Mesenchymal stem cell (in vitro differentiated cells and primary cell): ENCODE data around the gene UNK.
A peak's percentile ranks its signal among the peaks of the same experiment; 100 is the strongest.

ENCODE experiments used
- DNase-seq: peaks from one replicate; pipeline ENCODE4 v3.0.0-alpha.2; 2013
- H2AFZ ChIP-seq: one replicate; pipeline ENCODE4 v1.6.1; 2013; ENCODE audit warnings: low read depth, mild to moderate bottlenecking, control low read depth, inconsistent platforms, low read length, moderate library complexity
- H2AK5ac ChIP-seq: 2 replicates; pipeline ENCODE4 v1.6.1; 2013; ENCODE audit warnings: low read length, moderate library complexity, mild to moderate bottlenecking, inconsistent platforms; ENCODE audit not compliant: severe bottlenecking
- H2BK120ac ChIP-seq: one replicate; pipeline ENCODE4 v1.6.1; 2013; ENCODE audit warnings: low read depth, mild to moderate bottlenecking, inconsistent platforms, low read length, moderate library complexity
- H2BK12ac ChIP-seq, 2 experiments: one replicate each; pipeline ENCODE4 v1.6.1; 2013; ENCODE audit warnings: inconsistent platforms in 2 of 2, low read length in 2 of 2, mild to moderate bottlenecking in 2 of 2, moderate library complexity in 2 of 2, control low read depth in 1 of 2
- H2BK15ac ChIP-seq: one replicate; pipeline ENCODE4 v1.6.1; 2013; ENCODE audit warnings: mild to moderate bottlenecking, low read depth, inconsistent platforms; ENCODE audit not compliant: poor library complexity, severe bottlenecking
- H2BK5ac ChIP-seq: 2 replicates; pipeline ENCODE4 v1.6.1; 2013; ENCODE audit warnings: low read depth, mild to moderate bottlenecking, low read length, control low read depth, inconsistent platforms; ENCODE audit not compliant: poor library complexity, severe bottlenecking
- H3K14ac ChIP-seq, 2 experiments: one replicate each; pipeline ENCODE4 v1.6.1; 2013; ENCODE audit warnings: inconsistent platforms in 2 of 2, low read length in 2 of 2, control low read depth in 1 of 2, mild to moderate bottlenecking in 1 of 2, moderate library complexity in 1 of 2
- H3K18ac ChIP-seq, 2 experiments: one replicate each; pipeline ENCODE4 v1.6.1; 2013; ENCODE audit warnings: inconsistent platforms in 2 of 2, low read length in 2 of 2, control low read depth in 1 of 2, low read depth in 1 of 2, mild to moderate bottlenecking in 1 of 2
- H3K23ac ChIP-seq, 2 experiments: one replicate each; pipeline ENCODE4 v1.6.1; 2013; ENCODE audit warnings: inconsistent platforms in 2 of 2, low read length in 2 of 2, mild to moderate bottlenecking in 2 of 2, moderate library complexity in 2 of 2, control low read depth in 1 of 2
- H3K27ac ChIP-seq: 2 replicates; pipeline ENCODE4 v1.5.1; 2013; ENCODE audit warnings: mild to moderate bottlenecking, moderate library complexity, low read length, control low read depth, inconsistent platforms; ENCODE audit not compliant: poor library complexity, severe bottlenecking
- H3K27me3 ChIP-seq, 2 experiments: 2 replicates each; pipeline versions ENCODE4 v1.6.1 to v1.7.0; 2013; ENCODE audit warnings: low read length in 2 of 2, mild to moderate bottlenecking in 2 of 2, moderate library complexity in 2 of 2, control low read depth in 1 of 2, inconsistent platforms in 1 of 2; ENCODE audit not compliant: control insufficient read depth in 1 of 2, insufficient read depth in 1 of 2
- H3K36me3 ChIP-seq, 2 experiments: 2 replicates each; pipeline versions ENCODE4 v1.6.1 to v1.7.0; 2013; ENCODE audit warnings: low read length in 2 of 2, control low read depth in 1 of 2, inconsistent platforms in 1 of 2, low read depth in 1 of 2, mild to moderate bottlenecking in 1 of 2; ENCODE audit not compliant: insufficient read depth in 2 of 2, control insufficient read depth in 1 of 2
- H3K4ac ChIP-seq, 2 experiments: one replicate each; pipeline ENCODE4 v1.6.1; 2013; ENCODE audit warnings: inconsistent platforms in 2 of 2, low read length in 2 of 2, mild to moderate bottlenecking in 2 of 2, moderate library complexity in 2 of 2, control low read depth in 1 of 2, low read depth in 1 of 2
- H3K4me1 ChIP-seq: 2 replicates; pipeline ENCODE4 v1.6.1; 2013; ENCODE audit warnings: low read depth, low read length, control low read depth; ENCODE audit not compliant: control insufficient read depth, insufficient read depth
- H3K4me2 ChIP-seq: 2 replicates; pipeline ENCODE4 v1.6.1; 2013; ENCODE audit warnings: low read length, mild to moderate bottlenecking, inconsistent platforms; ENCODE audit not compliant: poor library complexity, severe bottlenecking
- H3K4me3 ChIP-seq, 2 experiments: 2 replicates each; pipeline versions ENCODE4 v1.5.1 to v1.7.0; 2013; ENCODE audit warnings: low read length in 2 of 2, mild to moderate bottlenecking in 2 of 2, control low read depth in 1 of 2, low read depth in 1 of 2; ENCODE audit not compliant: insufficient read depth in 1 of 2
- H3K79me1 ChIP-seq: replicated peaks from 2 replicates; pipeline ENCODE4 v1.6.1; 2013; ENCODE audit warnings: mild to moderate bottlenecking, control low read depth, low read length, inconsistent platforms; ENCODE audit not compliant: poor library complexity, severe bottlenecking
- H3K9ac ChIP-seq: 2 replicates; pipeline ENCODE4 v1.7.0; 2013; ENCODE audit warnings: mild to moderate bottlenecking, low read length, moderate library complexity
- H3K9me3 ChIP-seq: 2 replicates; pipeline ENCODE4 v1.7.0; 2013; ENCODE audit warnings: mild to moderate bottlenecking, low read length; ENCODE audit not compliant: control insufficient read depth
- H4K8ac ChIP-seq: one replicate; pipeline ENCODE4 v1.6.1; 2013; ENCODE audit warnings: inconsistent platforms, mild to moderate bottlenecking, low read length, moderate library complexity
- H4K91ac ChIP-seq: one replicate; pipeline ENCODE4 v1.6.1; 2013; ENCODE audit warnings: mild to moderate bottlenecking, low read length, inconsistent platforms
- WGBS: methylation state at CpG from one replicate; pipeline ENCODE4 v1.1.7; 2013; ENCODE audit warnings: mixed read lengths; 5-methylcytosine and 5-hydroxymethylcytosine counted together

UNK gene

GRCh38 chr17:75762513-75763268 lies 21.9 kb upstream of the UNK start:
- Histone ChIP-seq H2AK5ac (peak overlapping the region; percentile 24), H2BK120ac (no peak overlapping the region), H3K18ac (no peak overlapping the region), H3K36me3 (peaks cover 17 to 33% of the 10 kb centered on the region in 2 experiments), H2BK15ac (peak overlapping the region; percentile 12), H3K9ac (no peak overlapping the region), H3K14ac (no peak overlapping the region), H3K23ac (no peak overlapping the region), H4K8ac (peak overlapping the region; percentile 8), H3K27me3 (no peaks in the 10 kb centered on the region), H3K27ac (no peak overlapping the region), H2BK5ac (peak overlapping the region; percentile 48), H3K4ac (no peak overlapping the region), H3K9me3 (no peaks in the 10 kb centered on the region), H3K79me1 (peaks cover 5% of the 10 kb centered on the region), H3K4me3 (no peak overlapping the region), H3K4me2 (no peak overlapping the region), H2AFZ (no peak overlapping the region), H2BK12ac (no peak overlapping the region), H4K91ac (no peak overlapping the region), H3K4me1 (peaks cover 28% of the 10 kb centered on the region)
- DNase-seq: no peak
- 98% methylated on average over 27 of the region's 27 CpGs for WGBS

- H2BK120ac ChIP-seq: no peak overlapping the region
- no peak overlapping the region for H3K27ac ChIP-seq
- no peaks in the 10 kb centered on the region for H3K27me3 ChIP-seq
- no peak for DNase-seq
- H3K18ac ChIP-seq: no peak overlapping the region
- no peak overlapping the region for H4K91ac ChIP-seq
- H3K4ac ChIP-seq: no peak overlapping the region
- peaks cover 5% of the 10 kb centered on the region for H3K79me1 ChIP-seq
- H3K23ac ChIP-seq: no peak overlapping the region
- H4K8ac ChIP-seq: peak overlapping the region; percentile 8
- no peak overlapping the region for H2BK15ac ChIP-seq
- no peak overlapping the region for H3K9ac ChIP-seq
- peak overlapping the region; percentile 24 for H2AK5ac ChIP-seq
- H3K36me3 ChIP-seq: peaks cover 17 to 27% of the 10 kb centered on the region in 2 experiments
- no peak overlapping the region for H3K4me3 ChIP-seq
- 100% methylated on average over 1 of the region's 3 CpGs for WGBS
- no peak overlapping the region for H3K14ac ChIP-seq
- H2BK12ac ChIP-seq: no peak overlapping the region
- no peaks in the 10 kb centered on the region for H3K9me3 ChIP-seq
- H2BK5ac ChIP-seq: no peak overlapping the region
- H2AFZ ChIP-seq: no peak overlapping the region
- H3K4me1 ChIP-seq: peaks cover 28% of the 10 kb centered on the region
- H3K4me2 ChIP-seq: no peak overlapping the region
Measured at GRCh38 chr17:75763269-75763607, 21.4 kb upstream of the UNK start.

DNA sequence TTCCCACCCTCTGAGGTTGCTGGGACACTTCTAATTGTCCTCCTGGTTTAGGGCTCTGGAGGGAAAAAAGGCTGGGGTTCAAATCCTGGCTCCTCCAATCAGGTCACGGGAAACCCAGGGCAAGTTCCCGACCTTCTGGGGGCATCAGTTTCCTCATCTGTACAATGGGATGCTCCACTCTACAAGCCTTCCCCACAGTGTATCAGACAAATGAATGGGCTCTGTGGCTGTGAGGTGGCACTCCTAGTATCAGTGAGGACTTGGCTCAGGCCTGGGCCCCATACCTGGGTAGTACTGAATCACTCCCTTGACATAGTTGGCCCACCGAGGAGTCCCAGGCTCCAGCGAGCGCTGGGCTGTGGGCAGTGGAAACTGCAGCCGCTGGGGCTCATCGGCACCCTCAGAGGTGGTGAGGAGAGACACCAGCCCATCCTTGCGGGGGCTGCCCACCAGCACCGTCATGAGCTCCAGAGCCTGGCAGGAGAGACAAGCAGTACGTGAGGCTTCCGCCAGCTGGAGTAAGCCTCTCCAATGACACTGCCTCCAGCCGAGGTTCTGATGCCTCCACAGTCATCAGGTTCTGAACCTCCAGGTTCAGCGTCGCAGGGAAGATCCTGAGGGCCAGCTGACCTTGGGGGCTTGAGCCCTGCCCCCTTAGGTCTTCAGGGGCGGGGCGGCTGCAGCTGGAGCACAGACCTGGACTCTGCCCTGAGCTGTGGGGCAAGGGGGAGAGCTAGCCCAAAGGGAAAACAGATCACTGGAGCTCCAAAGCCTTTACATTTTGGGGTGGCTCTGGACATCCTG lies 20.8 kb upstream of the UNK start:
- Histone ChIP-seq H3K9me3 (no peaks in the 10 kb centered on the region), H2AFZ (no peak overlapping the region), H3K27me3 (no peaks in the 10 kb centered on the region), H4K8ac (peak overlapping the region; percentile 8), H3K9ac (peak overlapping the region; percentile 89), H2BK120ac (no peak overlapping the region), H2AK5ac (peak overlapping the region; percentile 74), H2BK12ac (peak overlapping the region; percentile 59 to 66), H3K79me1 (peaks cover 5% of the 10 kb centered on the region), H3K4me2 (peak overlapping the region; percentile 30), H3K4me1 (peaks cover 27% of the 10 kb centered on the region), H4K91ac (no peak overlapping the region), H3K4me3 (peak overlapping the region; percentile 75 to 83), H3K36me3 (peaks cover 17 to 22% of the 10 kb centered on the region in 2 experiments), H2BK5ac (no peak overlapping the region), H3K23ac (peak overlapping the region in 1 of 2 experiments; percentile 97), H2BK15ac (no peak overlapping the region), H3K18ac (peak overlapping the region; percentile 98), H3K14ac (peak overlapping the region in 1 of 2 experiments; percentile 99), H3K27ac (no peak overlapping the region), H3K4ac (peak overlapping the region; percentile 96)
- DNase-seq: no peak
- 82% methylated on average over 16 of the region's 16 CpGs for WGBS

GRCh38 chr17:75764417-75764710 lies 20.2 kb upstream of the UNK start:
- Histone ChIP-seq H3K4me2 (peak overlapping the region; percentile 96), H3K9ac (peak overlapping the region; percentile 89), H2BK15ac (no peak overlapping the region), H3K18ac (peak overlapping the region; percentile 98), H3K36me3 (peaks cover 16 to 18% of the 10 kb centered on the region in 2 experiments), H2AFZ (peak overlapping the region; percentile 96), H2BK12ac (peak overlapping the region in 1 of 2 experiments; percentile 77), H2AK5ac (peak overlapping the region; percentile 87), H3K4me3 (peak overlapping the region; percentile 75 to 83), H3K4ac (peak overlapping the region; percentile 96), H3K23ac (peak overlapping the region in 1 of 2 experiments; percentile 93), H2BK120ac (peak overlapping the region; percentile 81), H3K27me3 (no peaks in the 10 kb centered on the region), H3K14ac (peak overlapping the region in 1 of 2 experiments; percentile 94), H3K4me1 (peaks cover 26% of the 10 kb centered on the region), H3K9me3 (no peaks in the 10 kb centered on the region), H4K8ac (peak overlapping the region; percentile 97), H4K91ac (peak overlapping the region; percentile 95), H3K79me1 (peaks cover 5% of the 10 kb centered on the region), H3K27ac (no peak overlapping the region), H2BK5ac (no peak overlapping the region)
- 17% methylated on average over 12 of the region's 14 CpGs for WGBS
- no peak for DNase-seq
